HG02870 (cell line): Measurements from ENCODE around the gene CCDC90B.
"Not testable (repeated sequence)": the region's sequence is repeated elsewhere in the genome, so short reads cannot be mapped to it uniquely, and the experiment has no call there.

Experiments
- ATAC-seq: cut with Tn5 transposase; IDR thresholded peaks from one replicate; pipeline ENCODE4 v1.9.1; 2021; ENCODE audit warnings: mild to moderate bottlenecking, moderate library complexity; ENCODE audit not compliant: unreplicated experiment

The CCDC90B gene

GRCh38 chr11:83285771-83286528 lies at the start of gene CCDC90B:
CCDC90B (minus strand) TSS chr11:83286367; CDS start chr11:83285972, 395 bp downstream.
- peak; percentile 86 for ATAC-seq

- no peak for ATAC-seq
Observed at GRCh38 chr11:83335446-83336070, 49.4 kb upstream of the CCDC90B start.

- no peak for ATAC-seq
Observed at GRCh38 chr11:83330303-83330702, 44.1 kb upstream of the CCDC90B start.

- ATAC-seq = no peak
Observed at GRCh38 chr11:83326326-83326725, 40.2 kb upstream of the CCDC90B start.

- no peak for ATAC-seq
Observed at GRCh38 chr11:83319346-83319745, 33.2 kb upstream of the CCDC90B start.

- ATAC-seq = no peak
Observed at GRCh38 chr11:83318931-83319330, 32.8 kb upstream of the CCDC90B start.

- ATAC-seq = no peak
Observed at GRCh38 chr11:83317757-83318690, 31.9 kb upstream of the CCDC90B start.

GRCh38 chr11:83316897-83317268 lies 30.7 kb upstream of the CCDC90B start:
- not testable (repeated sequence) for ATAC-seq

- not testable (repeated sequence) for ATAC-seq
Observed at GRCh38 chr11:83316143-83316896, 30.2 kb upstream of the CCDC90B start.

GRCh38 chr11:83312430-83312829 lies 26.3 kb upstream of the CCDC90B start:
- no peak for ATAC-seq

GRCh38 chr11:83311701-83312100 lies 25.5 kb upstream of the CCDC90B start:
- no peak for ATAC-seq

GRCh38 chr11:83310718-83311117 lies 24.6 kb upstream of the CCDC90B start:
- no peak for ATAC-seq

- not testable (repeated sequence) for ATAC-seq
Observed at GRCh38 chr11:83308536-83308935, 22.4 kb upstream of the CCDC90B start.

- no peak for ATAC-seq
Observed at GRCh38 chr11:83306200-83307080, 20.3 kb upstream of the CCDC90B start.

- no peak for ATAC-seq
Observed at GRCh38 chr11:83303316-83303715, 17.1 kb upstream of the CCDC90B start.

GRCh38 chr11:83302151-83302550 lies 16.0 kb upstream of the CCDC90B start:
- ATAC-seq = no peak

GRCh38 chr11:83299681-83300080 lies 13.5 kb upstream of the CCDC90B start:
- no peak for ATAC-seq

GRCh38 chr11:83294208-83294607 lies 8.0 kb upstream of the CCDC90B start:
- ATAC-seq = no peak

GRCh38 chr11:83293457-83293774 lies 7.2 kb upstream of the CCDC90B start:
- no peak for ATAC-seq
